ENCODE results near the gene TMEM247. TPM values are rescaled to one million over a fixed set of nuclear protein-coding genes. Genes with fewer than 3 reads are reported as not detected.

The TMEM247 gene
- total RNA-seq, 1 donor from 2014 or later = not detected

GRCh38 chr2:46530639-46531038 is 51.3 kb downstream of the TMEM247 start:
- H3K4me3 ChIP-seq (ENCODE audit: low read depth, low read length) = no peak overlapping the region
- TF ChIP-seq CTCF (conservative IDR thresholded peaks at IDR 0.05; ENCODE audit: low read depth, low read length) = no peak
- no peak for DNase-seq (ENCODE audit: low read depth)

- no peak for TF ChIP-seq CTCF (conservative IDR thresholded peaks at IDR 0.05; ENCODE audit: low read depth, low read length)
- no peak overlapping the region for H3K4me3 ChIP-seq (ENCODE audit: low read depth, low read length)
- no peak for DNase-seq (ENCODE audit: low read depth)
These were observed 52.5 kb downstream of the TMEM247 start for GRCh38 chr2:46531863-46532262.

Other genes starting within 250 kb of the TMEM247 start
- 33.8 and 75.7 TPM in 2 replicates for gene EPAS1, start 182.2 kb upstream of the TMEM247 start, total RNA-seq
- gene RHOQ, start 62.9 kb downstream of the TMEM247 start, total RNA-seq = 30.7 and 38.9 TPM in 2 replicates
- 5.1 and 6.4 TPM in 2 replicates for gene ATP6V1E2, start 63.0 kb downstream of the TMEM247 start, total RNA-seq
- 16.7 and 22.0 TPM in 2 replicates for gene PIGF, start 137.5 kb downstream of the TMEM247 start, total RNA-seq
- 14.8 and 16.2 TPM in 2 replicates for gene CRIPT, start 137.7 kb downstream of the TMEM247 start, total RNA-seq
- gene SOCS5, start 219.7 kb downstream of the TMEM247 start, total RNA-seq = 5.5 and 7.1 TPM in 2 replicates

All from epithelial cell of proximal tubule (primary cell).